ENCODE data around the gene HTN3.

DNA sequence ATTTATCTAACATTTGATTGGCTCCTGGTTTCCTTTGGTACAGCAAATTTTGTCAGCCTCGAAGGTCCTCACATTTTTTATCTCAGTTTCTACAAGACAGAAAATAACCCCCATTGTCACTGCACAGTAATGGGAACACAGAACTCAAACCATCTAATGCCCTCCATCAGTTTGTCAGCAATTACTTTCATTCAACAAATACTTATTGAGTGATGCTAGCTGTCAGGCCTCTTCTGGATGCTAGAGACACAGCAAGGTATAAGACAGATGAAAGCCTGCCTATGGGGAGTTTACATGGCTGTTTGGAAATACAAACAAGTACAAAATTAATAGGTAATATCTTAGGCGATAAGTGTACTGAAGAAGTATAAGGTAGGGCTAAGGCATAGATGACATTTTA is 5.0 kb upstream of the HTN3 start:
- TF ChIP-seq POLR2AphosphoS5 (IDR thresholded peaks at IDR 0.05) = no peak
- TF ChIP-seq, protein P1, sequence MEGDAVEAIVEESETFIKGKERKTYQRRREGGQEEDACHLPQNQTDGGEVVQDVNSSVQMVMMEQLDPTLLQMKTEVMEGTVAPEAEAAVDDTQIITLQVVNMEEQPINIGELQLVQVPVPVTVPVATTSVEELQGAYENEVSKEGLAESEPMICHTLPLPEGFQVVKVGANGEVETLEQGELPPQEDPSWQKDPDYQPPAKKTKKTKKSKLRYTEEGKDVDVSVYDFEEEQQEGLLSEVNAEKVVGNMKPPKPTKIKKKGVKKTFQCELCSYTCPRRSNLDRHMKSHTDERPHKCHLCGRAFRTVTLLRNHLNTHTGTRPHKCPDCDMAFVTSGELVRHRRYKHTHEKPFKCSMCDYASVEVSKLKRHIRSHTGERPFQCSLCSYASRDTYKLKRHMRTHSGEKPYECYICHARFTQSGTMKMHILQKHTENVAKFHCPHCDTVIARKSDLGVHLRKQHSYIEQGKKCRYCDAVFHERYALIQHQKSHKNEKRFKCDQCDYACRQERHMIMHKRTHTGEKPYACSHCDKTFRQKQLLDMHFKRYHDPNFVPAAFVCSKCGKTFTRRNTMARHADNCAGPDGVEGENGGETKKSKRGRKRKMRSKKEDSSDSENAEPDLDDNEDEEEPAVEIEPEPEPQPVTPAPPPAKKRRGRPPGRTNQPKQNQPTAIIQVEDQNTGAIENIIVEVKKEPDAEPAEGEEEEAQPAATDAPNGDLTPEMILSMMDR (IDR thresholded peaks at IDR 0.05) = no peak
